ENCODE data around the gene SLC22A2. TPM values are rescaled to one million over a fixed set of nuclear protein-coding genes. Genes with fewer than 3 reads are reported as not detected.

Gene SLC22A2
- total RNA-seq, 3 donors from 2014 or later, result not detected

- H3K9me3 ChIP-seq, result no peaks in the 10 kb centered on the region
- intact Hi-C loops (cut with DNase I; ENCODE audit: low total_unique reads), result no loop called here
- no peaks in the 10 kb centered on the region for H3K4me1 ChIP-seq
- TF ChIP-seq CTCF (IDR thresholded peaks at IDR 0.05) (no peak), POLR2A (IDR thresholded peaks at IDR 0.05) (no peak), POLR2AphosphoS5 (IDR thresholded peaks at IDR 0.05) (no peak)
- DNase-seq (ENCODE audit: low spot score in 2 of 2), result no peak
- no peaks in the 10 kb centered on the region for H3K27me3 ChIP-seq
- no peak overlapping the region for H3K4me3 ChIP-seq
- H3K27ac ChIP-seq, result no peak overlapping the region
- no peaks in the 10 kb centered on the region for H3K36me3 ChIP-seq
Measured at GRCh38 chr6:160269771-160270170, 11.2 kb upstream of the SLC22A2 start.

- intact Hi-C loops (cut with DNase I; ENCODE audit: low total_unique reads), result no loop called here
- TF ChIP-seq CTCF (IDR thresholded peaks at IDR 0.05), result no peak
- no peak for TF ChIP-seq POLR2AphosphoS5 (IDR thresholded peaks at IDR 0.05)
- no peak for TF ChIP-seq POLR2A (IDR thresholded peaks at IDR 0.05)
Measured at GRCh38 chr6:160269023-160269521, 10.5 kb upstream of the SLC22A2 start.

GRCh38 chr6:160267102-160267501 is 8.5 kb upstream of the SLC22A2 start:
- H3K4me3 ChIP-seq, result no peak overlapping the region
- no peaks in the 10 kb centered on the region for H3K4me1 ChIP-seq
- no peak for DNase-seq (ENCODE audit: low spot score in 2 of 2)
- no peaks in the 10 kb centered on the region for H3K9me3 ChIP-seq
- intact Hi-C loops (cut with DNase I; ENCODE audit: low total_unique reads), result no loop called here
- TF ChIP-seq POLR2AphosphoS5 (IDR thresholded peaks at IDR 0.05) (no peak), CTCF (IDR thresholded peaks at IDR 0.05) (no peak), POLR2A (IDR thresholded peaks at IDR 0.05) (no peak)
- no peaks in the 10 kb centered on the region for H3K36me3 ChIP-seq
- no peak overlapping the region for H3K27ac ChIP-seq
- H3K27me3 ChIP-seq, result no peaks in the 10 kb centered on the region

More at GRCh38 chr6:160269023-160269521, 10.5 kb upstream of the SLC22A2 start:
- no peaks in the 10 kb centered on the region for H3K4me1 ChIP-seq
- H3K27me3 ChIP-seq, result no peaks in the 10 kb centered on the region
- H3K9me3 ChIP-seq, result no peaks in the 10 kb centered on the region
- H3K36me3 ChIP-seq, result no peaks in the 10 kb centered on the region
- H3K4me3 ChIP-seq, result no peak overlapping the region
- H3K27ac ChIP-seq, result no peak overlapping the region
- no peak for DNase-seq (ENCODE audit: low spot score in 2 of 2)

GRCh38 chr6:160265869-160266476 is 7.4 kb upstream of the SLC22A2 start:
- no peak for TF ChIP-seq POLR2AphosphoS5 (IDR thresholded peaks at IDR 0.05)
- TF ChIP-seq POLR2A (IDR thresholded peaks at IDR 0.05), result no peak
- TF ChIP-seq CTCF (IDR thresholded peaks at IDR 0.05), result no peak

GRCh38 chr6:160264061-160264612 is 5.5 kb upstream of the SLC22A2 start:
- no peaks in the 10 kb centered on the region for H3K36me3 ChIP-seq
- no peaks in the 10 kb centered on the region for H3K9me3 ChIP-seq
- H3K4me3 ChIP-seq, result no peak overlapping the region
- intact Hi-C loops (cut with DNase I; ENCODE audit: low total_unique reads), result no loop called here
- no peak overlapping the region for H3K27ac ChIP-seq
- DNase-seq (ENCODE audit: low spot score in 2 of 2), result no peak
- H3K27me3 ChIP-seq, result no peaks in the 10 kb centered on the region
- TF ChIP-seq POLR2AphosphoS5 (IDR thresholded peaks at IDR 0.05) (no peak), CTCF (IDR thresholded peaks at IDR 0.05) (no peak), POLR2A (IDR thresholded peaks at IDR 0.05) (no peak)
- no peaks in the 10 kb centered on the region for H3K4me1 ChIP-seq

More at GRCh38 chr6:160265869-160266476, 7.4 kb upstream of the SLC22A2 start:
- intact Hi-C loops (cut with DNase I; ENCODE audit: low total_unique reads), result no loop called here
- DNase-seq (ENCODE audit: low spot score in 2 of 2), result no peak
- Histone ChIP-seq H3K36me3 (no peaks in the 10 kb centered on the region), H3K4me1 (no peaks in the 10 kb centered on the region), H3K4me3 (no peak overlapping the region), H3K27ac (no peak overlapping the region), H3K9me3 (no peaks in the 10 kb centered on the region), H3K27me3 (no peaks in the 10 kb centered on the region)
